Panc1 (cell line): ENCODE data around the gene ZFAND3. TPM values are rescaled to one million over a fixed set of nuclear protein-coding genes. Genes with fewer than 3 reads are reported as not detected.

Experiments
- ATAC-seq: fragments of 200-7000 bp; cut with Tn5 transposase; 2 replicates; pipeline ENCODE4 v1.9.1; 2020; ENCODE audit warnings: mild to moderate bottlenecking, moderate library complexity
- BruUV-seq: library from RNA; stranded (reverse); fragments of 400-500 nt; replicated peaks from 2 replicates; lab custom pipeline; 2021; lab: Mats Ljungman, UMichigan
- CTCF ChIA-PET: fragments of 300-600 bp; sonication (Branson Sonifier 250); formaldehyde crosslinking; loops from one replicate; lab custom pipeline; 2022; ENCODE audit warnings: antibody characterized with exemption; lab: Charles Lee
- POLR2A ChIA-PET: fragments of 300-600 bp; sonication (Branson Sonifier 250); formaldehyde crosslinking; loops from one replicate; lab custom pipeline; 2022; ENCODE audit warnings: antibody characterized with exemption; lab: Charles Lee
- DNase-seq: peaks from one replicate; pipeline ENCODE4 v3.0.0-alpha.2; 2010; ENCODE audit warnings: low read depth, low spot score
- H3K27ac ChIP-seq: 2 replicates; pipeline ENCODE4 v1.5.1; 2011; ENCODE audit warnings: mild to moderate bottlenecking, low read length, inconsistent platforms
- H3K27me3 ChIP-seq: fragments of 200-500 bp; sonication (Bioruptor generic); 2 replicates; pipeline ENCODE4 v1.6.0; 2014; ENCODE audit warnings: low read length, inconsistent platforms; ENCODE audit not compliant: control insufficient read depth, insufficient read depth
- H3K36me3 ChIP-seq: fragments of 200-500 bp; sonication (Bioruptor generic); 2 replicates; pipeline ENCODE4 v1.5.1; 2014; ENCODE audit warnings: inconsistent platforms, mild to moderate bottlenecking, low read length, moderate library complexity; ENCODE audit not compliant: control insufficient read depth, insufficient read depth
- H3K4me1 ChIP-seq: 2 replicates; pipeline ENCODE4 v1.5.1; 2011; ENCODE audit warnings: inconsistent platforms, mild to moderate bottlenecking, low read length, moderate library complexity; ENCODE audit not compliant: control insufficient read depth, insufficient read depth
- H3K4me3 ChIP-seq, 2 experiments: 2 replicates each; pipeline ENCODE4 v1.5.1; 2011 to 2012; ENCODE audit warnings: low read depth in 2 of 2, low read length in 2 of 2, mild to moderate bottlenecking in 2 of 2, inconsistent platforms in 1 of 2, moderate library complexity in 1 of 2
- H3K9me3 ChIP-seq: fragments of 200-500 bp; sonication (Bioruptor generic); 2 replicates; pipeline ENCODE4 v1.5.1; 2014; ENCODE audit warnings: low read depth, mild to moderate bottlenecking, inconsistent platforms, low read length, moderate library complexity; ENCODE audit not compliant: control insufficient read depth, insufficient read depth
- CTCF ChIP-seq: fragments of 450-650 bp; IDR thresholded peaks from 2 replicates; pipeline ENCODE4 v1.5.1; 2017; ENCODE audit warnings: mild to moderate bottlenecking
- POLR2AphosphoS5 ChIP-seq: IDR thresholded peaks from 2 replicates; pipeline ENCODE4 v1.6.1; 2012; ENCODE audit warnings: mild to moderate bottlenecking, low read depth, low read length, moderate library complexity
- REST ChIP-seq, 2 experiments: IDR thresholded peaks; 2 replicates each; pipeline ENCODE4 v1.6.1; 2011 to 2012; ENCODE audit warnings: low read depth in 2 of 2, control low read depth in 1 of 2, low read length in 1 of 2, mild to moderate bottlenecking in 1 of 2, moderate library complexity in 1 of 2; ENCODE audit not compliant: insufficient read depth in 1 of 2
- SIN3A ChIP-seq: IDR thresholded peaks from 2 replicates; pipeline ENCODE4 v1.6.1; 2012; ENCODE audit warnings: low read depth, mild to moderate bottlenecking, low read length, moderate library complexity, borderline replicate concordance; ENCODE audit not compliant: insufficient read depth
- TCF7L2 ChIP-seq: IDR thresholded peaks from 2 replicates; pipeline ENCODE4 v1.6.1; 2011; ENCODE audit warnings: mild to moderate bottlenecking, low read depth, low read length, inconsistent platforms
- in situ Hi-C: cut with HindIII; loops from 2 replicates; pipeline ENCODE4 v1.10.0; 2016; ENCODE audit warnings: low sequenced_read_pairs, low pct_unique_long_range_greater_than_20kb
- intact Hi-C: fragments of 100-400 bp; cut with micrococcal nuclease; formaldehyde crosslinking; loops from one replicate; pipeline ENCODE4 v1.10.0; 2022; ENCODE audit not compliant: unreplicated experiment
- total RNA-seq: library from RNA; stranded (reverse); gene quantifications from one replicate; pipeline ENCODE4 v1.2.1, GENCODE V29; 2021; ENCODE audit not compliant: unreplicated experiment

ZFAND3 gene
- total RNA-seq, 1 experiment from 2014 or later, result 95.9 TPM

- intact Hi-C loops, result no loop called here
- TF ChIP-seq CTCF (no peak), TCF7L2 (no peak)
- Histone ChIP-seq H3K36me3 (no peaks in the 10 kb centered on the region), H3K9me3 (peaks cover 13% of the 10 kb centered on the region; the same call in 1 of the 2 replicates), H3K27me3 (no peaks in the 10 kb centered on the region), H3K27ac (no peak overlapping the region), H3K4me1 (no peaks in the 10 kb centered on the region), H3K4me3 (no peak overlapping the region)
- BruUV-seq, result no TSS peak
- in situ Hi-C loops, result no loop called here
- CTCF ChIA-PET, result no interaction called here
- POLR2A ChIA-PET, result interaction anchor here (0.6 kb wide), 1 partner anchor 222 kb away, joined by 4 read pairs; no protein-coding TSS in a partner anchor
- DNase-seq (no peak), ATAC-seq (no peak)
Measured at GRCh38 chr6:37971711-37972390, 152.3 kb downstream of the ZFAND3 start.

- POLR2A ChIA-PET, result no interaction called here
Measured at GRCh38 chr6:37972994-37973757, 153.6 kb downstream of the ZFAND3 start.

GRCh38 chr6:37974381-37974780 is 154.9 kb downstream of the ZFAND3 start:
- no peak for ATAC-seq

More at GRCh38 chr6:37972994-37973757, 153.6 kb downstream of the ZFAND3 start:
- no peaks in the 10 kb centered on the region for H3K4me1 ChIP-seq
- in situ Hi-C loops, result no loop called here
- H3K36me3 ChIP-seq, result no peaks in the 10 kb centered on the region
- TF ChIP-seq POLR2AphosphoS5, result no peak
- no peak for TF ChIP-seq CTCF
- TF ChIP-seq TCF7L2, result no peak
- CTCF ChIA-PET, result no interaction called here
- H3K27me3 ChIP-seq, result no peaks in the 10 kb centered on the region
- H3K9me3 ChIP-seq, result peaks cover 8% of the 10 kb centered on the region; the same call in 1 of the 2 replicates
- no TSS peak for BruUV-seq
- no peak for ATAC-seq
- H3K4me3 ChIP-seq, result no peak overlapping the region
- H3K27ac ChIP-seq, result no peak overlapping the region; the same call in 1 of the 2 replicates
- intact Hi-C loops, result no loop called here
- DNase-seq, result no peak

More at GRCh38 chr6:37974381-37974780, 154.9 kb downstream of the ZFAND3 start:
- in situ Hi-C loops, result no loop called here
- ChIA-PET CTCF (no interaction called here), POLR2A (no interaction called here)
- Histone ChIP-seq H3K4me1 (peaks cover under 1% of the 10 kb centered on the region; the same call in 1 of the 2 replicates), H3K4me3 (no peak overlapping the region), H3K27ac (no peak overlapping the region), H3K9me3 (peaks cover 8% of the 10 kb centered on the region; the same call in 1 of the 2 replicates), H3K27me3 (no peaks in the 10 kb centered on the region), H3K36me3 (no peaks in the 10 kb centered on the region)
- no peak for TF ChIP-seq CTCF
- no peak for TF ChIP-seq POLR2AphosphoS5
- TF ChIP-seq SIN3A, result no peak
- TF ChIP-seq TCF7L2, result no peak
- TF ChIP-seq REST (IDR thresholded peaks at IDR 0.05; ENCODE audit: insufficient read depth in 1 of 2, low read depth in 2 of 2, low read length in 1 of 2), result no peak
- intact Hi-C loops, result no loop called here
- BruUV-seq, result no TSS peak
- DNase-seq, result no peak
